D721Med (cell line): ENCODE data around the gene MTUS2.

Experiments
- DNase-seq: peaks from one replicate; pipeline ENCODE4 v3.0.0; 2011; ENCODE audit warnings: low spot score; ENCODE audit not compliant: insufficient read length
- FAIRE-seq: peaks from 2 replicates; lab custom pipeline; 2011; peaks lifted over from hg19 to GRCh38; lab: Jason Lieb, UNC
- TF ChIP-seq, protein P1 (sequence below): IDR thresholded peaks from 2 replicates; pipeline ENCODE4 v1.5.1; 2012; ENCODE audit warnings: mild to moderate bottlenecking, control low read depth; ENCODE audit not compliant: insufficient read depth; ENCODE audit errors: missing control alignments

The MTUS2 gene

DNA sequence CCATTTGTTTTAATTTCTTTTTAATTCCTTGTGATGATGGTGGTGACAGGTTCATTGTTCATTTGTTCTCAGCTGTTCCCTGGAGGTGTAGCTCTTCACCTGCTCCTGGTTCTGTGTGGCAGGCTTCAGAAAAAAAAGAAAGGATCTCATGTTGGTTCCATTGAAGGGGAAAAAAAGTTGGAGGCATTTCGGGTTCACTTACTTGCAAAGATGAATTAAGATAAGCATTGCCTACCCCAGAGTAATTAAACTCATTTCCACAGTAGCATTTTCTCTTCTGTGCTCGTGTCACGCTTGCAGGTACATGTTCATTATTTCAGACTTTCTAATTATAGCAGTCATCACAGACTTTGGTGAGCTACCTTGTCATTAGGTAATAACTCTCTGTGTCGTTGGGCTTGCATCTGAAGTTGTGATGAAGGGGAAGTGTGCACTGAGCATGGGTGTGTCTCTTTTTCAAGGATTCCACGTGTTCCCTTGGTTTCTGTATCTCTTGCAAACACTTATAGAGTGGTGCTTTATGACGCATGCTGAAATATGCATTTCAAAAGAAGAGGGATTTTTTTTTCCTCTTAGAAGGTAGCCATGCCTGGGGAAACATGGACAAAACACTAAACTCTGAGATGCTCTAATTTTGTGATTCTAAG lies 69.1 kb downstream of the MTUS2 start:
- DNase-seq (no peak), FAIRE-seq (no peak)
- TF ChIP-seq, protein P1, sequence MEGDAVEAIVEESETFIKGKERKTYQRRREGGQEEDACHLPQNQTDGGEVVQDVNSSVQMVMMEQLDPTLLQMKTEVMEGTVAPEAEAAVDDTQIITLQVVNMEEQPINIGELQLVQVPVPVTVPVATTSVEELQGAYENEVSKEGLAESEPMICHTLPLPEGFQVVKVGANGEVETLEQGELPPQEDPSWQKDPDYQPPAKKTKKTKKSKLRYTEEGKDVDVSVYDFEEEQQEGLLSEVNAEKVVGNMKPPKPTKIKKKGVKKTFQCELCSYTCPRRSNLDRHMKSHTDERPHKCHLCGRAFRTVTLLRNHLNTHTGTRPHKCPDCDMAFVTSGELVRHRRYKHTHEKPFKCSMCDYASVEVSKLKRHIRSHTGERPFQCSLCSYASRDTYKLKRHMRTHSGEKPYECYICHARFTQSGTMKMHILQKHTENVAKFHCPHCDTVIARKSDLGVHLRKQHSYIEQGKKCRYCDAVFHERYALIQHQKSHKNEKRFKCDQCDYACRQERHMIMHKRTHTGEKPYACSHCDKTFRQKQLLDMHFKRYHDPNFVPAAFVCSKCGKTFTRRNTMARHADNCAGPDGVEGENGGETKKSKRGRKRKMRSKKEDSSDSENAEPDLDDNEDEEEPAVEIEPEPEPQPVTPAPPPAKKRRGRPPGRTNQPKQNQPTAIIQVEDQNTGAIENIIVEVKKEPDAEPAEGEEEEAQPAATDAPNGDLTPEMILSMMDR: no peak

DNA sequence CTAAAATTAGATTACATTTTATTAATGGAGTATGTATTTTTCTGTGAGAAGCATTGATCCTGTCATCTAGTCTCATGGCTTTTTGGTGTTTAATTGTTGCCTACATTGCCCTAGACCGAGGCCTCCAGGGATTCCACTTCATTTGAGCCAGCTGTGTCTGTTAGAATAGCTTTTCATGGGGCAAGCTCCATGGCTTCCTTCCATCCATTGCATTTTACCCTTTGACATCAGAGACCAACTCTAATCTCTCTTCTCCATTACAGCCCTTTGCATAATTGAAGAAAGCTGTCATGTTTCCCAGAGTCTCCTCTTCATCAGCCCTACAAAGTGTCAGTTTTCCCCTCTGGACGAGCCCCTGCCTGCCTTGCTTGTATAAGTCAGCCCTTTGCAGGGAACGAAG lies 70.6 kb downstream of the MTUS2 start:
- FAIRE-seq: no peak
- TF ChIP-seq, protein P1: no peak
- DNase-seq: no peak

DNA sequence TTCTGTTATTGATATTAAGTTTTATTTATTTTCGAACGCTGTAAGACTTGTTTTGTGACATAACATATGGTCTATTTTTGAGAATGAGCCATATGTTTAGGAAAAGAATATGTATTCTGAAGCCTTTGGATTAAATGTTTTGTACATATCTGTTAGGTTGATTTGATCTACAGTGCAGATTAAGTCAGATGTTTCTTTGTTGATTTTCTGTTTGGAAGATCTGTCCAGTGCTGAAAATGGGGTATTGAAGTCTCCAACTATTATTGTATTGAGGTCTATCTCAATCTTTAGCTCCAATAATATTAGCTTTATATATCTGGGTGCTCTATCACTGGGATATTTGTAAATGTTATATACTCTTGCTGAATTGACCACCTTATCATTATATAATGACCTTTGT lies 97.9 kb downstream of the MTUS2 start:
- FAIRE-seq (no peak), DNase-seq (no peak)
- TF ChIP-seq, protein P1: no peak

DNA sequence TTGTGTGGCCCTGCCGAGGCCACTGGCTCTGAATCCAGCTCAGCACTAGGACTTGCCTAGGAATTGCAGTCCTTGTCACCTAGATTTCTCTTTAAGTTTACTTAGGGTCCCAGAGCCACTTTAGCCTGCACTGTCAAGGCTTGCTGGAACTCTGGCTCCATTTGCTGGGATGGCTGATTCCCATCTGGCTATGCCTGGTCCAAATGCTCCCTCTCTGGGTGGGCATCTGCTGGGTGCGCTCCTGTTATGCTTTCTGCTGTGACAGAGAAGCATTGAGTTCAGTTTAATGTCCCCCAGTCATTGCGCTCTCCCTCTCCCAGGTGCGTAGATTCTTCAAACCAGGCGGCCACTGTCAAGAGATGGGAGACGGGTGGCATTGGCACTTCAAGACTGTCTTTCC lies 102.2 kb downstream of the MTUS2 start:
- no peak for FAIRE-seq
- DNase-seq: no peak
- TF ChIP-seq, protein P1: no peak

DNA sequence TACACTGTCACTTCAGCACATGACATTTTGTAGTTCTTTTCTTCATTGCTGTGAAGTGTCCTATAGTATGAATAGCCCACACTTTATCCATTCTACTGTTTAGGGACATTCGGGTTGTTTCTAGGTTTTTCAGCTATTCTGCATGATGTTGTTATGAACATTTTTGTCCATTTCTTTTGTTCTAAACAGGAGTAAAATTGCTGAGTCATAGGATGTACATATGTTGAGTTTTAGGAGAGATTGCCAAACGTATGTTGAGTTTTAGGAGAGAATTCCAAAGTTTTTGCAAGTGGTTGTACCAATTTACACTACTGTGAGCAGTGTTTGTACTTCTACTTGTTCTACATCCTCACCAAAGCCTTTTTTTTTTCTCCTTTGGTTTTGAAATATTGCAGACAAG lies 115.0 kb downstream of the MTUS2 start:
- TF ChIP-seq, protein P1: no peak
- FAIRE-seq (no peak), DNase-seq (no peak)

DNA sequence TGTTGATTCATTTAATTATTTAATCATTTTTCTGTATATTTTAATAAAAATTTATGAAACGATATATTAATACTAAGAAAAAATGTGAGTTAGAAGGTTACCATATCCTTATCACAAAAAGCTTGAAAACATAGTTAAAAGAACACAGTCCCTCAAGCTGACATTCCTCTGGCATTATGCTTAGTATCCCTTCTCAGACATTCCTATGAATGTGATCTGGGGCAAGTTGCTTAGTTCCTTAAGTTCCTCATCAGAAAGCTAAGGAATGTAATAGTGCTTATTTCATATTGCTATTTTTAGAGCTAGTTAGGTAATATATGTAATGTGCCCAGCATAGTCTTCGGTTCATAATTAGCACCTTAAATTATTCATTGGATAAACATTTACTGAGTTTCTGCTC lies 122.8 kb downstream of the MTUS2 start:
- FAIRE-seq: no peak
- no peak for DNase-seq

More for the DNA sequence above, 122.8 kb downstream of the MTUS2 start:
- TF ChIP-seq, protein P1: no peak
